DMS 273 (cell line): ENCODE data around the gene WNT10A.

Source experiments
- DNase-seq: peaks from one replicate; lab custom pipeline; 2025; ENCODE audit not compliant: unreplicated experiment; lab: John Stamatoyannopoulos, UW

Gene WNT10A

GRCh38 chr2:218876562-218877219, 4.0 kb upstream of the WNT10A start:
- DNase-seq, result peak; percentile 90

- no peak for DNase-seq
Observed at GRCh38 chr2:218877331-218877730, 3.3 kb upstream of the WNT10A start.

- no peak for DNase-seq
Observed at GRCh38 chr2:218877891-218878290, 2.8 kb upstream of the WNT10A start.

DNA sequence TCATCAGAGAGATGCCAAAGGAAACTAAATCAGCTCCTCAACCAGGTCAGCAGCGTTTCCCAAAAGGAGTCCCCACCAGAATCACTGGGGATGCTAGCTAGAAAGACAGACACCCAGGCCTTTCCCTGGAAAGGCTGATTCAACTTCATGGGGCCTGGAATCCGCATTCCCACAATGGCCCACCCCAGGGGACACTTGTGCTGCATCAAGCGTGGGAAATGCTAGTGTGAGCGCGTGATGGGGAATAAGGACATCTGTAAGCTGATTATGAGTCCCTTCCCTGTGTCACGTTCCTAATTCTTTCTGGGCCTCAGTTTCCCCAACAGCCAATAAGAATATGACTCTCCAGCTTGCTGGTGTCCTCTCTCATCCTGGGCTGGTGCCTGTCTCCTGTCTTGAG, 2.2 kb upstream of the WNT10A start:
- DNase-seq, result peak; percentile 58

GRCh38 chr2:218878926-218879761, 1.5 kb upstream of the WNT10A start:
- DNase-seq, result peak; percentile 75

GRCh38 chr2:218879776-218880101, 913 bp upstream of the WNT10A start:
- DNase-seq, result no peak

- DNase-seq, result no peak
Observed at GRCh38 chr2:218880859-218881594, 375 bp downstream of the WNT10A start.

DNA sequence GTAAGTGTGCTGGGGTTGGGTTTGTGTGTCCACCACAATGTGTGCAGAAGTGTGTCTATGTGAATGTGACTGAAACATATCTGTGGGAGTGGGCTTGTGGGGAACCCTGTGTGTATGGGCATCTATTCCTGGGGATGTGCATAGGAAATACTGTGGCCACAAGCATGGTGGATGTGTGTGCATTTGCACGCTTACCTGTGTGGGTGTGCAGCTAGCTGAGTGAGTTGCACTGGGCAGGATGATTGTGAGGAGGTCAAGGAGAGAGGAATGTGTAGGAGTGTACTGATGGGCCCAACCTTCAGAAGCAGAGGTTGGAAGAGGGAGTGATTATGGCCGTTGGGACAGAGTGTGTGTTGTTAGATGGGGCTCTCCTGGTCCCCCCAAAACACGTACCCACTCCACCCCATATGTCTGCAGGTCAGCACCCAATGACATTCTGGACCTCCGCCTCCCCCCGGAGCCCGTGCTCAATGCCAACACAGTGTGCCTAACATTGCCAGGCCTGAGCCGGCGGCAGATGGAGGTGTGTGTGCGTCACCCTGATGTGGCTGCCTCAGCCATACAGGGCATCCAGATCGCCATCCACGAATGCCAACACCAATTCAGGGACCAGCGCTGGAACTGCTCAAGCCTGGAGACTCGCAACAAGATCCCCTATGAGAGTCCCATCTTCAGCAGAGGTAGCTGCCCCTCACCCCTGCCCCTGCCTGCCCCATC, 1.2 kb downstream of the WNT10A start:
- peak; percentile 93 for DNase-seq

DNA sequence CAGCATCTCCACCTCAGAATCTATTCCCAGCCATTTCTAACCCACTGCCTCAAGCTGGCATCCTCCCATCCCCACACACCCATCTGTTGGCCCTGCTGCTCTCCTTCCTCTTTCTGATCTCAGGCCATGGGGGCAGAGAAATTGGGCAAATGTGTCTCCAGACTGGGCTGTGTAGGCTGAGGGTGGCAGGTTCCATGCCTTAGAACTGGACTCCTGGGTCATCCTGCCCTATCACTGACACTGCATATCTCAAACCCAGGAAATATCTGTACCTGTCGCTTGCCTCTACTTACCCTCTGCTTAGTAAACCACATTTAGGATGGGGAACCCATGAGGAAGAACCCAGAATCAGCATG, 1.8 kb downstream of the WNT10A start:
- peak; percentile 93 for DNase-seq

- peak; percentile 55 for DNase-seq
Observed at GRCh38 chr2:218882866-218883366, 2.3 kb downstream of the WNT10A start.

- DNase-seq, result peak; percentile 79
Observed at GRCh38 chr2:218883491-218884490, 3.1 kb downstream of the WNT10A start.

- no peak for DNase-seq
Observed at GRCh38 chr2:218884519-218884918, 3.9 kb downstream of the WNT10A start.

DNA sequence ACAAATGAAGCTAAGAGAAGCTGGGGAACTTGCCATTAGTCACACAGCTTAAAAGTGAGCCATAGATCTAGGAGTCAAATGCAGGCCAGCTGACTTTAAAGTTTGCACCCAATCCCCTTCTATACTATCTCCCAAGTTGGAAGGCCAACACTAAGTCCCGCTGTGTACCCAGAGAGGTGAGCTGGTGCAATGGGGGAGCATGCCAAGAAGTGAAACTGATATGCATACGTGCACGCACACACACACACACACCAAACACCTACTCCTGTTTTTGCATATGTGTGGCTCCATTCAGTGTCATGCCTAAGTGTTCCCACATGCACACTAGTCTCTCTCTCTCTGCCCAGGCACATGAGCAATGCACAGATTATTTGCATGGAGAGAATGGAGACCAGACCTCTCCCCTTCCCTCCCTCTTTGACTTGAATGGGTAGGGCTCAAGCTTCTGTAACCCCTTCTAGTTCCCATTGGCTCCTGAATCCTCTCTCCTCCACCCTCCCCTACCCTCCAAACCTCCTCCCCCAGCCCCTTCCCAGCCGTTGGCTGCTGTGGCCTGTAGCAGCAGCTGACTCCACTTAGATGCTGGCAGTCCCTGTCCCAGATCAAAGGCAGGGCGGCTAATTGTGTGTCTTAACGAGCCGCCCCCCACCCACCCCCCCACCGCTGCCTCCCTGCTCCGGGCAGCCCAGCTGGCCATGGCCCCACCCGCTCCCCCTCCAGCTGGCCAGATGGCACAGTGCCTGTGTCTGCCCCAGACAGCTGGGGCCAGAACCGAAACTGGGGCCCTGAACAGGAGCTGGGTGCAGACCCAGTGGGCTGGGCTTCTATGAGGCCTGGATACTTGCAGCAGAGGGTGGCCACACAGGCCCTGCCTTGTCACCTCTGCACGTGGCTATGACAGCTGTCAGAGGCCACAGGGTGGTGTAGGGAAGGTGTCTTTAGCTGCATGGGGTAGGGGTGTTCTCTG, 5.6 kb downstream of the WNT10A start:
- DNase-seq, result peak; percentile 94

DNA sequence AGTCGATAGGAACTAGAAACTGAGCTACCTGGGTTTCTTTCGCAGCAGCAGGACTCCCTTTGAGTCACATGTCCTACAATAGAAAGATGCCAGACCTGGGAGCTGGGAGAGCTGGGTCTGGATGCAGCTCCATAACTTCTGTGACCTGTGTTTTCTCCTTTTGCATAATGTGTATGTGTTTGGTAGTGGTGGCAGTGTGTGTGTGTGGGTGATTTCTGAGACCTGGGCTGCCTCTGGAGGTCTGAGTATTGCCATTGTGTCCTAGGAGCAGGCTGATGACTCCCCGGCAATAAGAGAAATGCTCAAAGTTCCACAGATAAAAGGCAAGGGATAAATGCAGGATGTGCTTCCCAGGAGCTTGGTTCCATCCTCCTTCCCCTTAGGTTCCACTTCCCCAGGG, 6.4 kb downstream of the WNT10A start:
- DNase-seq, result peak; percentile 44

DNA sequence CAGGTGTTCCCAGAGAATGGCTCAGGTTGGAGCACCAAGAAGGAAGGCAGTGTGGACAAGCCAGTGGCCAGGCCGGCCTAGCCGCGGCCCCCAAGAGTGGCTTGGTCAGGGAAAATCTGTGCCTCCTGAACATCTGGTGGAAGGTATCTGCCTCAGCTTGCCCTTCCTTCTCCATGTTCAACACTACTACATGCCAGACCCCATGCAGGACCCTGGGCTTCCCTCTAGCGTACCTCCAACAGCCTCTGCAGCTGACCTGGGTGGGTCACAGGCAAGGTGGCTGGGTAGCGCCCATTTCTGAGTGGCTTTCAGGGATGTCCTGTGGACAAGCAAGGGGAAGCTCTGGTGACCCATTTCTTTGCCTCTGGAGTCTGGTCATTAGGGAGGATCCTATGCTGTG, 7.7 kb downstream of the WNT10A start:
- no peak for DNase-seq

- DNase-seq, result no peak
Observed at GRCh38 chr2:218889937-218890336, 9.3 kb downstream of the WNT10A start.

DNA sequence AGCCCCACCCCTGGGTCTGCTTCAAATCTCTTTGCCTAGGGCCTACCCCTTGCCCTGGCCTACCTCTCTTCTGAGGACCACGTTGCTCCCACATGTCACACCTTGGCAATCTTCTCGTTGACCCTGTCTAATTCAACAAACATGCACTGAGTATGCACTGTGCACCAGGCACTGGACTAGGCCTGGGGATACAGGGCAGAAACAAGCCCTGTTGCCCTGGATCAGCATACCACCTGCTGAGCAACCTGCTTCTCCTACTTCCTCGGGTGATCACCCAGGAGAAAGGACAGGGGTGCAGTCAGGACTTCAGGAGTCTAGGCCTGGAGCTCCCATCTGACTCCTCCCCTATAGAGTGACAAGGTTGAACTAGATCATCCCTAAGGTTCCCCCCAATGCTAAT, 9.7 kb downstream of the WNT10A start:
- DNase-seq, result no peak

- peak; percentile 23 for DNase-seq
Observed at GRCh38 chr2:218891275-218892135, 10.9 kb downstream of the WNT10A start.
